ENCODE results near the gene GSDME. TPM values are rescaled to one million over a fixed set of nuclear protein-coding genes. Genes with fewer than 3 reads are reported as not detected.
"Not testable (repeated sequence)": the region's sequence is repeated elsewhere in the genome, so short reads cannot be mapped to it uniquely, and the experiment has no call there.

The GSDME gene
- total and polyA plus RNA-seq, 9 donors: 14.3 to 37.0 (median 29.2) TPM

GRCh38 chr7:24738577-24738976 lies 18.7 kb downstream of the GSDME start:
- TF ChIP-seq CTCF (IDR thresholded peaks at IDR 0.05) (no peak), EP300 (IDR thresholded peaks at IDR 0.05) (no peak), POLR2A (IDR thresholded peaks at IDR 0.05) (no peak)
- Histone ChIP-seq H3K9me3 (no peaks in the 10 kb centered on the region), H3K36me3 (no peaks in the 10 kb centered on the region), H3K4me3 (no peak overlapping the region), H3K27me3 (no peaks in the 10 kb centered on the region), H3K4me1 (ENCODE audit: insufficient read depth) (peaks cover 7% of the 10 kb centered on the region), H3K27ac (no peak overlapping the region)
- 95 to 97% (median 97%) methylated on average over 1 of the region's 1 CpG for WGBS, 3 donors
- no peak for DNase-seq
- intact Hi-C loops (cut with DNase I): no loop called here

- Histone ChIP-seq H3K27me3 (no peaks in the 10 kb centered on the region), H3K36me3 (no peaks in the 10 kb centered on the region), H3K9me3 (no peaks in the 10 kb centered on the region), H3K27ac (no peak overlapping the region), H3K4me1 (ENCODE audit: insufficient read depth) (peaks cover 7% of the 10 kb centered on the region), H3K4me3 (no peak overlapping the region)
- WGBS, 3 donors: 14 to 24% (median 21%) methylated on average over 1 of the region's 1 CpG
- no peak for DNase-seq
- TF ChIP-seq CTCF (IDR thresholded peaks at IDR 0.05) (no peak), EP300 (IDR thresholded peaks at IDR 0.05) (no peak), POLR2A (IDR thresholded peaks at IDR 0.05) (no peak)
- intact Hi-C loops (cut with DNase I): no loop called here
Measured at GRCh38 chr7:24737281-24737680, 20.0 kb downstream of the GSDME start.

GRCh38 chr7:24735594-24735993 lies 21.7 kb downstream of the GSDME start:
- H3K4me3 ChIP-seq; DNase-seq; H3K27me3 ChIP-seq; H3K4me1 ChIP-seq (ENCODE audit: insufficient read depth); H3K36me3 ChIP-seq; H3K27ac ChIP-seq; intact Hi-C loops (cut with DNase I); H3K9me3 ChIP-seq: not testable (repeated sequence)
- 93 to 97% (median 97%) methylated on average over 7 of the region's 7 CpGs for WGBS, 3 donors

DNA sequence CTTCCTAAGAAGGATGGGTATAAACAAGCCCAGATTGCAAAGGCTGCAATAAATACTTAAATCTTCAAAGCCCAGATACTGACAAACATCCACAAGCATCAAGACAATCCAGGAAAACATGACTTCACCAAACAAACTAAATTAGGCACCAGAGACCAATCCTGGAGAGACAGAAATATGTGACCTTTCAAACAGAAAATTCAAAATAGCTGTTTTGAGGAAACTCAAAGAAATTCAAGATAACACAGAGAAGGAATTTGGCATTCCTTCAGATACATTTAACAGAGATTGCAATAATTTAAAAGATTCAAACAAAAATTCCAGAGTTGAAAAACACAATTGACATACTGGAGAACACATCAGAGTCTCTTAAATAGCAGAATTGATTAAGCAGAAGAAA lies 23.0 kb downstream of the GSDME start:
- DNase-seq: no peak
- Histone ChIP-seq H3K27ac (no peak overlapping the region), H3K4me3 (no peak overlapping the region), H3K9me3 (no peaks in the 10 kb centered on the region), H3K36me3 (no peaks in the 10 kb centered on the region), H3K4me1 (ENCODE audit: insufficient read depth) (peaks cover 4% of the 10 kb centered on the region), H3K27me3 (no peaks in the 10 kb centered on the region)
- intact Hi-C loops (cut with DNase I): no loop called here
- TF ChIP-seq CTCF (IDR thresholded peaks at IDR 0.05) (no peak), EP300 (IDR thresholded peaks at IDR 0.05) (no peak), POLR2A (IDR thresholded peaks at IDR 0.05) (no peak)

DNA sequence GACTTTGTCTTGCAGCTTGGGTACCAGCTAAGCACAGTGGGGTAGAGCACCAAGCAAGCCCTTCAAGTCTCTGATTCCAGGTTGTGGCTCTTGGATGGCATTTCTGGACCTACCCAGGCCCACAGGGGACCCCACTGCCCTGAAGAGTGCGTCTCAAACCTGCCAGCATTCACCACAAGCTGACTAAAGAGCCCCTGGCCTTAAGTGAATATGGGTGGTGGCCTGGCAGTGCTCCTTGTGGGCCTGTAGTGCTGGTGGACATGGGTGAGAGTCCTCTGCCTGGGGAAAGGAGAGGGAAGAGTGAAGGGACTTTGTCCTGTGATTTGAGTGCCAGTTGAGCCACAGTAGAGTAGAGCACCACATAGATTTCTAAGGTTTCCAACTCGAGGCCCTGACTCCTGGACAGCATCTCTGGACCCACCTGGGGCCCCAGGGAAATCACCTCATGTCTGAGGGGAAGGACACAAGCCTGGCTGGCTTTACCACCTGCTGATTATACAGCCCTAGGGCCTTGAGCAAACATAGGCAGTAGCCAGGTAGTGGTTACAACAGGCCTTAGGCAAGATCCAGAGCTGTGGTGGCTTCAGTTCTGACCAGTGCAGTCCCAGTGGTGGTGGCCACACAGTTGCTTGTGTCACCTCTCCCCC lies 23.7 kb downstream of the GSDME start:
- 79 to 87% (median 86%) methylated on average over 2 of the region's 2 CpGs for WGBS, 3 donors
- no peak overlapping the region for H3K27ac ChIP-seq
- H3K4me1 ChIP-seq (ENCODE audit: insufficient read depth): peaks cover 4% of the 10 kb centered on the region
- no peak for TF ChIP-seq EP300 (IDR thresholded peaks at IDR 0.05)
- no peak for TF ChIP-seq CTCF (IDR thresholded peaks at IDR 0.05)
- TF ChIP-seq POLR2A (IDR thresholded peaks at IDR 0.05): no peak
- H3K4me3 ChIP-seq: no peak overlapping the region
- no peaks in the 10 kb centered on the region for H3K36me3 ChIP-seq
- no peaks in the 10 kb centered on the region for H3K27me3 ChIP-seq
- intact Hi-C loops (cut with DNase I): no loop called here
- DNase-seq: no peak
- no peaks in the 10 kb centered on the region for H3K9me3 ChIP-seq
